ENCODE results near the gene TRIM17.

- TF ChIP-seq YY1 (IDR thresholded peaks at IDR 0.05; ENCODE audit: low read depth) = no peak
- TF ChIP-seq MAX (IDR thresholded peaks at IDR 0.05) = no peak
- TF ChIP-seq RAD21 (IDR thresholded peaks at IDR 0.05; ENCODE audit: low read depth) = no peak
- no peak for TF ChIP-seq CREB1 (IDR thresholded peaks at IDR 0.05; ENCODE audit: low read depth)
- no peak for TF ChIP-seq REST (IDR thresholded peaks at IDR 0.05; ENCODE audit: low read depth)
- TF ChIP-seq, protein P1, sequence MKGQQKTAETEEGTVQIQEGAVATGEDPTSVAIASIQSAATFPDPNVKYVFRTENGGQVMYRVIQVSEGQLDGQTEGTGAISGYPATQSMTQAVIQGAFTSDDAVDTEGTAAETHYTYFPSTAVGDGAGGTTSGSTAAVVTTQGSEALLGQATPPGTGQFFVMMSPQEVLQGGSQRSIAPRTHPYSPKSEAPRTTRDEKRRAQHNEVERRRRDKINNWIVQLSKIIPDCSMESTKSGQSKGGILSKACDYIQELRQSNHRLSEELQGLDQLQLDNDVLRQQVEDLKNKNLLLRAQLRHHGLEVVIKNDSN (IDR thresholded peaks at IDR 0.05) = no peak
- TF ChIP-seq ZBTB7A (IDR thresholded peaks at IDR 0.05; ENCODE audit: low read depth) = no peak
Observed at GRCh38 chr1:228366866-228367741, 49.6 kb downstream of the TRIM17 start.
